Lung (tissue), 12 donors: ENCODE results near the gene TADA1. TPM values are rescaled to one million over a fixed set of nuclear protein-coding genes. Genes with fewer than 3 reads are reported as not detected.

Source experiments
- ATAC-seq: fragments of 200-7000 bp; cut with Tn5 transposase; one replicate; pipeline ENCODE4 v1.9.1; 2020; ENCODE audit warnings: moderate number of reproducible peaks; ENCODE audit not compliant: insufficient read depth, low FRiP score
- DNase-seq, 3 donors: peaks; one replicate each; pipeline ENCODE4 v3.0.0-alpha.2; 2013 to 2017
- H3K27ac ChIP-seq, 2 donors: one replicate each; pipeline ENCODE4 v1.5.1; 2013; ENCODE audit warnings: mild to moderate bottlenecking in 2 of 2, moderate library complexity in 2 of 2, control low read depth in 1 of 2, inconsistent platforms in 1 of 2, low read depth in 1 of 2, low read length in 1 of 2
- H3K27me3 ChIP-seq, 3 donors: one replicate each; pipeline ENCODE4 v1.5.1; 2013; ENCODE audit warnings: low read length in 2 of 3; ENCODE audit not compliant: control insufficient read depth in 3 of 3, insufficient read depth in 3 of 3
- H3K36me3 ChIP-seq, 4 donors: one replicate each; pipeline ENCODE4 v1.5.1; 2013; ENCODE audit warnings: low read length in 4 of 4, mild to moderate bottlenecking in 1 of 4, moderate library complexity in 1 of 4; ENCODE audit not compliant: control insufficient read depth in 4 of 4, insufficient read depth in 4 of 4
- H3K4me1 ChIP-seq, 5 donors: one replicate each; pipeline ENCODE4 v1.5.1; 2013; ENCODE audit warnings: low read length in 5 of 5, mild to moderate bottlenecking in 2 of 5, moderate library complexity in 1 of 5; ENCODE audit not compliant: control insufficient read depth in 5 of 5, insufficient read depth in 5 of 5
- H3K4me3 ChIP-seq: one replicate; pipeline ENCODE4 v1.5.1; 2013; ENCODE audit warnings: mild to moderate bottlenecking, control low read depth, moderate library complexity
- H3K9ac ChIP-seq, 2 donors: one replicate each; pipeline ENCODE4 v1.5.1; 2013; ENCODE audit warnings: low read length in 2 of 2, control low read depth in 1 of 2; ENCODE audit not compliant: insufficient read depth in 1 of 2
- H3K9me3 ChIP-seq, 4 donors: one replicate each; pipeline ENCODE4 v1.5.1; 2013; ENCODE audit warnings: low read length in 3 of 4, mild to moderate bottlenecking in 1 of 4, moderate library complexity in 1 of 4; ENCODE audit not compliant: control insufficient read depth in 4 of 4, insufficient read depth in 3 of 4
- CTCF ChIP-seq: IDR thresholded peaks from 2 replicates; pipeline ENCODE4 v1.5.1; 2012; ENCODE audit warnings: mild to moderate bottlenecking; ENCODE audit errors: control extremely low read depth, extremely low read depth
- WGBS, 2 donors: extraction: QIAGEN DNeasy Blood & Tissue Kit; methylation state at CpG; one replicate each; pipeline ENCODE4 v1.1.7; 2013; 5-methylcytosine and 5-hydroxymethylcytosine counted together
- polyA plus RNA-seq, 2 donors: library from polyadenylated mRNA; stranded (reverse); fragments of 200-250 nt; gene quantifications; one replicate each; pipeline ENCODE4 v1.2.1, GENCODE V29; 2013
- total RNA-seq, 2 donors: library from RNA; depleted of rRNA in 1 of 2; stranded (reverse); fragments of >200 nt in 1 of 2; gene quantifications; one replicate each; pipeline ENCODE4 v1.2.1, GENCODE V29; 2014 to 2021
- donor health status: control.
- donor health status: control.
- donor health status: Bipolar disorder and iron deficiency.
- donor health status: healthy.
- donor health status: DM: yes; HTN: yes; CAD: no.

TADA1 gene
- total and polyA plus RNA-seq, 4 donors, result 6.5 to 14.4 (median 7.6) TPM

- peaks cover 35 to 73% (median 44%) of the 10 kb centered on the region in 4 donors for H3K36me3 ChIP-seq
- H3K9ac ChIP-seq, result no peak overlapping the region
- ATAC-seq (no peak), DNase-seq (no peak)
- H3K9me3 ChIP-seq, result no peaks in the 10 kb centered on the region
- H3K4me3 ChIP-seq, result no peak overlapping the region
- no peak for TF ChIP-seq CTCF
- no peaks in the 10 kb centered on the region for H3K27me3 ChIP-seq
- WGBS, 2 donors, result 0 to 28% methylated on average over 1 of the region's 1 CpG
- H3K4me1 ChIP-seq, result no peaks in the 10 kb centered on the region
- no peak overlapping the region for H3K27ac ChIP-seq
Observed at GRCh38 chr1:166852918-166853317, 23.1 kb downstream of the TADA1 start.

GRCh38 chr1:166849135-166849534 lies 26.9 kb downstream of the TADA1 start:
- Histone ChIP-seq H3K4me3 (no peak overlapping the region), H3K4me1 (peaks cover 0 to 7% (median under 1%) of the 10 kb centered on the region in 5 donors), H3K27me3 (no peaks in the 10 kb centered on the region), H3K36me3 (peaks cover 38 to 61% (median 48%) of the 10 kb centered on the region in 4 donors), H3K27ac (no peak overlapping the region), H3K9me3 (no peaks in the 10 kb centered on the region), H3K9ac (no peak overlapping the region)
- DNase-seq, result no peak
- 93 to 97% methylated on average over 20 of the region's 20 CpGs for WGBS, 2 donors
- TF ChIP-seq CTCF, result no peak
- no peak for ATAC-seq

GRCh38 chr1:166848193-166848592 lies 27.9 kb downstream of the TADA1 start:
- ATAC-seq, result no peak
- Histone ChIP-seq H3K36me3 (peaks cover 32 to 57% (median 53%) of the 10 kb centered on the region in 4 donors), H3K4me3 (no peak overlapping the region), H3K27ac (no peak overlapping the region), H3K4me1 (peaks cover 0 to 15% (median 4%) of the 10 kb centered on the region in 5 donors), H3K9me3 (no peaks in the 10 kb centered on the region), H3K27me3 (no peaks in the 10 kb centered on the region), H3K9ac (no peak overlapping the region)
- TF ChIP-seq CTCF, result no peak
- DNase-seq, result no peak

DNA sequence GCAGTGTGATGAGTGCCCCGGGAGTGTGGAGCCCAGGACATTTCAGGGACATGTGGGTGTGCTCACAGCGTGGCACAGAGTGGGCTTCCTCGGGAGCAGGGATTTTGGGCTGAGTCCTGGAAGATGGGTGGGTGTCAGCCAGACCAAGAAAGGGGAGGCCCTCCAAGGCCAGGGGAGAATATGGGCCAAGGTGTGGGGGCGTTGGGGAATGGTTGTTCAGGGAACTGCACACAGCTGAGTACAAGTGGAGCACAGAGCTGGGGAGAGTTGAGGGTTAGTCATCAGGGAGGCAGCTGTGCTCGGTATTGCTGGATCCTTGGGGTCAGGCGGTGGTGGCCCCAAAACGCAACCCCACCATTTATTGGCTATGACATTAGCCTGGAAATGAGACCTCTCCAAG lies 31.3 kb downstream of the TADA1 start:
- no peak for ATAC-seq
- Histone ChIP-seq H3K4me3 (no peak overlapping the region), H3K9ac (no peak overlapping the region), H3K27me3 (no peaks in the 10 kb centered on the region), H3K9me3 (no peaks in the 10 kb centered on the region), H3K27ac (peak overlapping the region in 1 of 2 donors; percentile 21), H3K36me3 (peaks cover 14 to 58% (median 49%) of the 10 kb centered on the region in 4 donors), H3K4me1 (peaks cover 4 to 27% (median 20%) of the 10 kb centered on the region in 5 donors)
- no peak for DNase-seq
- 73 to 89% methylated on average over 7 of the region's 7 CpGs for WGBS, 2 donors
- no peak for TF ChIP-seq CTCF
